OCI-LY7 (cell line): Measurements from ENCODE around the gene WDFY2. TPM values are rescaled to one million over a fixed set of nuclear protein-coding genes. Genes with fewer than 3 reads are reported as not detected.

Source experiments
- BruUV-seq: library from RNA; stranded (reverse); fragments of 400-500 nt; replicated peaks from 2 replicates; lab custom pipeline; 2021; lab: Mats Ljungman, UMichigan
- CTCF ChIA-PET: fragments of 300-600 bp; sonication (Branson Sonifier 250); formaldehyde crosslinking; loops from one replicate; lab custom pipeline; 2022; ENCODE audit warnings: antibody characterized with exemption; ENCODE audit not compliant: unreplicated experiment; lab: Charles Lee
- POLR2A ChIA-PET: fragments of 300-600 bp; sonication (Branson Sonifier 250); formaldehyde crosslinking; loops from one replicate; lab custom pipeline; 2022; ENCODE audit warnings: antibody characterized with exemption; lab: Charles Lee
- DNase-seq: peaks from one replicate; pipeline ENCODE4 v3.0.0-alpha.2; 2015; ENCODE audit warnings: low spot score
- H2AFZ ChIP-seq: fragments of 200-600 bp; sonication (generic), shearing (Covaris generic); 2 replicates; pipeline ENCODE4 v1.6.1; 2014; ENCODE audit warnings: mild to moderate bottlenecking, antibody characterized with exemption, low read length, moderate library complexity
- H3K27ac ChIP-seq: fragments of 200-600 bp; sonication (generic); 2 replicates; pipeline ENCODE4 v1.5.1; 2014; ENCODE audit warnings: mixed run types, low read depth, mild to moderate bottlenecking, moderate library complexity, low read length, inconsistent platforms; ENCODE audit not compliant: poor library complexity, severe bottlenecking
- H3K36me3 ChIP-seq: fragments of 200-600 bp; sonication (generic); 2 replicates; pipeline ENCODE4 v1.6.1; 2014; ENCODE audit warnings: mild to moderate bottlenecking, antibody characterized with exemption, low read length, moderate library complexity, mixed read lengths; ENCODE audit not compliant: insufficient read depth
- H3K4me1 ChIP-seq: fragments of 200-600 bp; sonication (generic); 2 replicates; pipeline ENCODE4 v1.5.1; 2014; ENCODE audit warnings: mild to moderate bottlenecking, low read length; ENCODE audit not compliant: insufficient read depth, poor library complexity, severe bottlenecking
- H3K4me2 ChIP-seq: fragments of 200-600 bp; sonication (generic); 2 replicates; pipeline ENCODE4 v1.6.1; 2014; ENCODE audit warnings: mild to moderate bottlenecking, low read length
- H3K4me3 ChIP-seq: fragments of 200-600 bp; sonication (generic); 2 replicates; pipeline ENCODE4 v1.5.1; 2014; ENCODE audit warnings: mild to moderate bottlenecking, low read depth, low read length; ENCODE audit not compliant: poor library complexity, severe bottlenecking
- H3K79me2 ChIP-seq: fragments of 200-600 bp; sonication (generic); 2 replicates; pipeline ENCODE4 v1.6.1; 2016; ENCODE audit warnings: low read depth, mild to moderate bottlenecking, low read length, moderate library complexity, mixed read lengths; ENCODE audit not compliant: insufficient read depth
- H3K9me2 ChIP-seq: fragments of 200-600 bp; sonication (generic); 2 replicates; pipeline ENCODE4 v1.6.1; 2016; ENCODE audit warnings: mild to moderate bottlenecking, low read length, mixed read lengths; ENCODE audit not compliant: insufficient read depth
- H3K9me3 ChIP-seq: fragments of 200-600 bp; sonication (generic); 2 replicates; pipeline ENCODE4 v1.6.1; 2014; ENCODE audit warnings: mild to moderate bottlenecking, mixed run types, low read length, mixed read lengths
- H4K20me1 ChIP-seq: fragments of 200-600 bp; sonication (generic); 2 replicates; pipeline ENCODE4 v1.6.1; 2014; ENCODE audit warnings: mild to moderate bottlenecking, antibody characterized with exemption, low read length, moderate library complexity, mixed read lengths; ENCODE audit not compliant: insufficient read depth
- EZH2phosphoT487 ChIP-seq: fragments of 200-600 bp; sonication (generic); IDR thresholded peaks from 2 replicates; pipeline ENCODE4 v1.6.1; 2018; ENCODE audit warnings: low read depth, borderline replicate concordance, mild to moderate bottlenecking, mixed run types, antibody characterized with exemption, low read length, moderate library complexity, mixed read lengths
- intact Hi-C: fragments of 100-400 bp; cut with micrococcal nuclease; formaldehyde crosslinking; loops from one replicate; pipeline ENCODE4 v1.10.0; 2022; ENCODE audit not compliant: unreplicated experiment
- total RNA-seq, 2 experiments: library from RNA; depleted of rRNA in 1 of 2; stranded (reverse); fragments of >200 nt in 1 of 2; shearing (Covaris generic) in 1 of 2; gene quantifications; 2 replicates each; pipeline ENCODE4 v1.2.3, GENCODE V29; 2014 to 2022
- TF ChIP-seq, protein P1 (sequence below): fragments of 200-600 bp; sonication (generic); conservative IDR thresholded peaks from 2 replicates; pipeline ENCODE4 v1.5.1; 2014; ENCODE audit warnings: mild to moderate bottlenecking, antibody characterized with exemption, low read length, moderate library complexity, mixed read lengths

Gene WDFY2
- total RNA-seq, 2 experiments from 2014 or later: 6.4 to 18.1 TPM

DNA sequence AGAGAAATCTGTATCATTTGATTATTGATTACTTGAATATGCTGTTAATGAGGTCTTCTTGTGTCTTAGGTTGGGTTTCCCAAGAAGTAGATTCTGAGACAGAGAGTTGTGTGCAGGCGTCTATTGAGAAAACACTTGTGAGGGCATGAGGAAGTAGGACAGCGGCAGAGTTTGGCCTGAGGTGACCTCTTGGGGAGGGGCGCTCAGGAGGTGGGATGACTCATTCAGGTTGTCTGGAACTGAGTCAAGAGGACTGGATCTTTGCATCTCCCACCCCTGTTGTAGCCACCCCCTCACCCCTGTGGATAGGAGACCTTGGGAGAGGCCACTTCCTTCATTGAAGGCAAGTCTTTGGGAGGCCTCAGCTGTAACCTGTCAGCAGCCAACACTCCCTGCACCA, 35.2 kb upstream of the WDFY2 start:
- H3K9me2 ChIP-seq: no peaks in the 10 kb centered on the region
- no peaks in the 10 kb centered on the region for H3K36me3 ChIP-seq
- H4K20me1 ChIP-seq: no peaks in the 10 kb centered on the region
- H3K4me2 ChIP-seq: no peak overlapping the region
- no peaks in the 10 kb centered on the region for H3K79me2 ChIP-seq
- TF ChIP-seq, protein P1, sequence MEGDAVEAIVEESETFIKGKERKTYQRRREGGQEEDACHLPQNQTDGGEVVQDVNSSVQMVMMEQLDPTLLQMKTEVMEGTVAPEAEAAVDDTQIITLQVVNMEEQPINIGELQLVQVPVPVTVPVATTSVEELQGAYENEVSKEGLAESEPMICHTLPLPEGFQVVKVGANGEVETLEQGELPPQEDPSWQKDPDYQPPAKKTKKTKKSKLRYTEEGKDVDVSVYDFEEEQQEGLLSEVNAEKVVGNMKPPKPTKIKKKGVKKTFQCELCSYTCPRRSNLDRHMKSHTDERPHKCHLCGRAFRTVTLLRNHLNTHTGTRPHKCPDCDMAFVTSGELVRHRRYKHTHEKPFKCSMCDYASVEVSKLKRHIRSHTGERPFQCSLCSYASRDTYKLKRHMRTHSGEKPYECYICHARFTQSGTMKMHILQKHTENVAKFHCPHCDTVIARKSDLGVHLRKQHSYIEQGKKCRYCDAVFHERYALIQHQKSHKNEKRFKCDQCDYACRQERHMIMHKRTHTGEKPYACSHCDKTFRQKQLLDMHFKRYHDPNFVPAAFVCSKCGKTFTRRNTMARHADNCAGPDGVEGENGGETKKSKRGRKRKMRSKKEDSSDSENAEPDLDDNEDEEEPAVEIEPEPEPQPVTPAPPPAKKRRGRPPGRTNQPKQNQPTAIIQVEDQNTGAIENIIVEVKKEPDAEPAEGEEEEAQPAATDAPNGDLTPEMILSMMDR: no peak
- no peak for TF ChIP-seq EZH2phosphoT487
- no peaks in the 10 kb centered on the region for H3K4me1 ChIP-seq
- CTCF ChIA-PET: no interaction called here
- no peak overlapping the region for H2AFZ ChIP-seq
- H3K27ac ChIP-seq: no peak overlapping the region
- DNase-seq: no peak
- no peak overlapping the region for H3K4me3 ChIP-seq
- intact Hi-C loops: no loop called here
- no TSS peak for BruUV-seq
- POLR2A ChIA-PET: no interaction called here
- no peaks in the 10 kb centered on the region for H3K9me3 ChIP-seq

DNA sequence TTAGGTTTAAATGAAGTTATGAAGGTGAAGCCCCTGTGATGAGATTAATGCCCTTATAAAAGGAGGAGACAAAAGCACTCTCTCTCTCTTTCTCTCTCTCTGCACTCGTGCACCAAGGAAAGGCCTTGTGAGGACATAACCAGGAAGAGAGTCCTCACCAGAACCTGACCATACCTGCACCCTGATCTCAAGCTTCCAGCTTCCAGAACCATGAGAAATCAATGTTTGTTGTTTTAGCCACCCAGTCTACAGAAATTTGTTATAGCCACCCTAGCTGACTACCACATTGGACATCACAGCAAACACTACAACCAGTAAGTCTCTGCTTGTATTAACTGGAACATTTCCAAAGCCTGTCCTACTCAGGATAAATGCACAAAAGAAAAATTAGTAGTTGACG, 34.7 kb upstream of the WDFY2 start:
- Histone ChIP-seq H3K27ac (no peak overlapping the region), H3K9me3 (no peaks in the 10 kb centered on the region), H3K79me2 (no peaks in the 10 kb centered on the region), H3K36me3 (no peaks in the 10 kb centered on the region), H3K4me3 (no peak overlapping the region), H4K20me1 (no peaks in the 10 kb centered on the region), H3K4me2 (no peak overlapping the region), H3K9me2 (no peaks in the 10 kb centered on the region), H2AFZ (no peak overlapping the region), H3K4me1 (no peaks in the 10 kb centered on the region)
- BruUV-seq: no TSS peak
- DNase-seq: no peak
- intact Hi-C loops: no loop called here
- POLR2A ChIA-PET: no interaction called here
- TF ChIP-seq, protein P1: no peak
- no peak for TF ChIP-seq EZH2phosphoT487
- CTCF ChIA-PET: no interaction called here

DNA sequence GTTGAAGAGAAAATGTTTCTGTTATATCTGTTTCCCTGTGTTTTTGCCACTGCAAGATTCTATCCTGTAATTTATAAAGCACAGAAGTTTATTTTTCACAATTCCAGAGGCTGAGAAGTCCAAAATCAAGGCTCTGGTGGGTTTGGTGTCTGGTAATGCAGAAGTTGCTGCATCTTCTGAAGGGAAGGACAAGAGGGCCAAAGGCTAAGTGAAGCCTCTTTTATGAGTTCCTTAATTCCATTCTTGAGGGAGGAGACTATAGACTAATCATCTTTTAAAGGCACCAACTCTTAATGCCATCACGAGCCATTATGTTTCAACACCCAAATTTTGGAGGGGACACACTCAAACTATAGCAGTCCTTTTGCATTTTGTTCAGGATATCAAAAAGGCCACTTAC, 34.1 kb upstream of the WDFY2 start:
- no peaks in the 10 kb centered on the region for H4K20me1 ChIP-seq
- DNase-seq: no peak
- no peaks in the 10 kb centered on the region for H3K9me3 ChIP-seq
- no peak overlapping the region for H3K4me2 ChIP-seq
- H3K79me2 ChIP-seq: no peaks in the 10 kb centered on the region
- H3K9me2 ChIP-seq: no peaks in the 10 kb centered on the region
- no peak overlapping the region for H2AFZ ChIP-seq
- intact Hi-C loops: no loop called here
- ChIA-PET POLR2A (interaction anchor here (1.5 kb wide), 1 partner anchor 10 kb away, joined by 7 read pairs; no protein-coding TSS in a partner anchor), CTCF (no interaction called here)
- H3K27ac ChIP-seq: no peak overlapping the region
- no peak overlapping the region for H3K4me3 ChIP-seq
- TF ChIP-seq, protein P1: no peak
- TF ChIP-seq EZH2phosphoT487: no peak
- H3K4me1 ChIP-seq: no peaks in the 10 kb centered on the region
- no TSS peak for BruUV-seq
- no peaks in the 10 kb centered on the region for H3K36me3 ChIP-seq
